GM11168 (cell line): ENCODE data around the gene ZKSCAN8.
"Not testable (repeated sequence)": the region's sequence is repeated elsewhere in the genome, so short reads cannot be mapped to it uniquely, and the experiment has no call there.

Experiments used
- in situ Hi-C: fragments of 300-500 bp; cut with MboI; formaldehyde crosslinking; loops from one replicate; pipeline ENCODE4 v1.12.0; 2022; ENCODE audit warnings: low sequenced_read_pairs; ENCODE audit not compliant: unreplicated experiment

ZKSCAN8 gene

GRCh38 chr6:28141500-28142329 lies at the start of gene ZKSCAN8:
Gene ZKSCAN8 (plus strand): TSS chr6:28141883. CDS start chr6:28148408, 6,525 bp downstream.
- in situ Hi-C loops, result no loop called here

- in situ Hi-C loops, result not testable (repeated sequence)
These were observed 39.5 kb upstream of the ZKSCAN8 start for GRCh38 chr6:28102222-28102621.

GRCh38 chr6:28102699-28103098 lies 39.0 kb upstream of the ZKSCAN8 start:
- in situ Hi-C loops, result not testable (repeated sequence)

- in situ Hi-C loops, result no loop called here
These were observed 37.1 kb upstream of the ZKSCAN8 start for GRCh38 chr6:28104392-28105244.

- in situ Hi-C loops, result no loop called here
These were observed 36.4 kb upstream of the ZKSCAN8 start for GRCh38 chr6:28105245-28105639.

- in situ Hi-C loops, result no loop called here
These were observed 34.2 kb upstream of the ZKSCAN8 start for GRCh38 chr6:28107506-28107905.

- in situ Hi-C loops, result no loop called here
These were observed 29.7 kb upstream of the ZKSCAN8 start for GRCh38 chr6:28111964-28112363.

- in situ Hi-C loops, result no loop called here
These were observed 25.9 kb upstream of the ZKSCAN8 start for GRCh38 chr6:28115799-28116198.

GRCh38 chr6:28117386-28118050 lies 24.2 kb upstream of the ZKSCAN8 start:
- in situ Hi-C loops, result no loop called here

GRCh38 chr6:28118217-28118616 lies 23.5 kb upstream of the ZKSCAN8 start:
- in situ Hi-C loops, result no loop called here

- in situ Hi-C loops, result no loop called here
These were observed 19.8 kb upstream of the ZKSCAN8 start for GRCh38 chr6:28121876-28122275.

GRCh38 chr6:28122283-28122682 lies 19.4 kb upstream of the ZKSCAN8 start:
- in situ Hi-C loops, result not testable (repeated sequence)

GRCh38 chr6:28124350-28124970 lies 17.2 kb upstream of the ZKSCAN8 start, which contains the start of gene ZSCAN16:
Gene ZSCAN16 (plus strand): TSS chr6:28124609. CDS start chr6:28125444, 835 bp downstream.
- in situ Hi-C loops, result no loop called here

GRCh38 chr6:28124971-28125353 lies 16.7 kb upstream of the ZKSCAN8 start:
- in situ Hi-C loops, result no loop called here

- in situ Hi-C loops, result no loop called here
These were observed 16.3 kb upstream of the ZKSCAN8 start for GRCh38 chr6:28125401-28125800.

GRCh38 chr6:28134015-28134414 lies 7.7 kb upstream of the ZKSCAN8 start:
- in situ Hi-C loops, result loop anchor here (5.0 kb wide), 1 partner anchor 233 kb away; no protein-coding TSS in a partner anchor

GRCh38 chr6:28134716-28135115 lies 7.0 kb upstream of the ZKSCAN8 start:
- in situ Hi-C loops, result loop anchor here (5.0 kb wide), 1 partner anchor 233 kb away; no protein-coding TSS in a partner anchor

- in situ Hi-C loops, result no loop called here
These were observed 6.3 kb upstream of the ZKSCAN8 start for GRCh38 chr6:28135393-28135792.

GRCh38 chr6:28136585-28137504 lies 4.8 kb upstream of the ZKSCAN8 start:
- in situ Hi-C loops, result no loop called here
